Right lobe of liver (tissue), 6 donors: ENCODE data around the gene FEN1. TPM values are rescaled to one million over a fixed set of nuclear protein-coding genes. Genes with fewer than 3 reads are reported as not detected.

Experiments
- ATAC-seq, 4 donors: fragments of 200-7000 bp; cut with Tn5 transposase; one replicate each; pipeline ENCODE4 v1.9.1; 2020; ENCODE audit warnings: mild to moderate bottlenecking in 4 of 4, moderate library complexity in 4 of 4
- DNase-seq, 3 donors: peaks; one replicate each; pipeline ENCODE4 v3.0.0-alpha.2; 2020
- H3K27ac ChIP-seq, 3 donors: fragments of 200-600 bp; one replicate each; pipeline ENCODE4 v1.8.0; 2022
- H3K27me3 ChIP-seq, 2 donors: fragments of 200-600 bp; one replicate each; pipeline ENCODE4 v1.8.0; 2022
- H3K36me3 ChIP-seq, 4 donors: fragments of 200-600 bp; sonication (generic) in 1 of 4; one replicate each; pipeline versions ENCODE4 v1.5.1 to v1.8.0; 2017 to 2022; ENCODE audit warnings: control low read depth in 1 of 4
- H3K4me1 ChIP-seq, 4 donors: fragments of 200-600 bp; sonication (generic) in 1 of 4; one replicate each; pipeline versions ENCODE4 v1.5.1 to v1.8.0; 2017 to 2022; ENCODE audit warnings: control low read depth in 1 of 4
- H3K4me3 ChIP-seq, 3 donors: fragments of 200-600 bp; one replicate each; pipeline ENCODE4 v1.8.0; 2022
- H3K9me3 ChIP-seq, 4 donors: fragments of 200-600 bp; sonication (generic) in 1 of 4; one replicate each; pipeline versions ENCODE4 v1.5.1 to v1.8.0; 2017 to 2022; ENCODE audit warnings: control low read depth in 1 of 4
- POLR2A ChIP-seq: fragments of 450-650 bp; IDR thresholded peaks from one replicate; pipeline ENCODE4 v1.6.1; 2017; ENCODE audit warnings: antibody characterized with exemption, mild to moderate bottlenecking
- WGBS: methylation state at CpG from one replicate; pipeline ENCODE4 v1.1.6; 2018; ENCODE audit warnings: low coverage, low lambda C conversion rate; ENCODE audit not compliant: insufficient coverage; ENCODE audit errors: missing lambda C conversion rate; 5-methylcytosine and 5-hydroxymethylcytosine counted together
- intact Hi-C, 2 donors: fragments of 100-400 bp; cut with DNase I; formaldehyde crosslinking; loops; one replicate each; pipeline versions ENCODE4 v1.11.2 to v1.14.1; 2022
- microRNA counts: library from miRNA; unstranded; fragments of <30 nt; microRNA quantifications from one replicate; lab custom pipeline; 2016
- total RNA-seq, 6 experiments: library from RNA; depleted of rRNA in 2 of 6; stranded (reverse); fragments of >200 nt in 2 of 6; fragmentation: NEBNext Ultra II Directional in 3 of 6; extraction: Animal tissue kit (Norgen Biotek cat#: 25700) in 3 of 6; gene quantifications; one replicate each; pipeline versions ENCODE4 v1.1.0 to v1.2.4, GENCODE V29; 2016 to 2023
- TF ChIP-seq, protein P1 (sequence below), 4 donors: fragments of 200-600 bp in 3 of 4; fragments of 450-650 bp in 1 of 4; IDR thresholded peaks; one replicate each; pipeline versions ENCODE4 v1.5.1 to v1.8.0; 2016 to 2022; ENCODE audit warnings: antibody characterized with exemption in 4 of 4, mild to moderate bottlenecking in 2 of 4
- donor health status: DM: no; HTN: yes; CAD: no.
- donor health status: DM: no; HTN: no; CAD: no.
- donor health status: DM: no; HTN: no; CAD: no.
- donor health status: DM: no; HTN: yes; CAD: no.
- donor health status: DM: no; HTN: yes; CAD: no.

Gene FEN1
- total RNA-seq, 6 experiments from 2014 or later = 4.0 to 13.3 (median 5.4) TPM

DNA sequence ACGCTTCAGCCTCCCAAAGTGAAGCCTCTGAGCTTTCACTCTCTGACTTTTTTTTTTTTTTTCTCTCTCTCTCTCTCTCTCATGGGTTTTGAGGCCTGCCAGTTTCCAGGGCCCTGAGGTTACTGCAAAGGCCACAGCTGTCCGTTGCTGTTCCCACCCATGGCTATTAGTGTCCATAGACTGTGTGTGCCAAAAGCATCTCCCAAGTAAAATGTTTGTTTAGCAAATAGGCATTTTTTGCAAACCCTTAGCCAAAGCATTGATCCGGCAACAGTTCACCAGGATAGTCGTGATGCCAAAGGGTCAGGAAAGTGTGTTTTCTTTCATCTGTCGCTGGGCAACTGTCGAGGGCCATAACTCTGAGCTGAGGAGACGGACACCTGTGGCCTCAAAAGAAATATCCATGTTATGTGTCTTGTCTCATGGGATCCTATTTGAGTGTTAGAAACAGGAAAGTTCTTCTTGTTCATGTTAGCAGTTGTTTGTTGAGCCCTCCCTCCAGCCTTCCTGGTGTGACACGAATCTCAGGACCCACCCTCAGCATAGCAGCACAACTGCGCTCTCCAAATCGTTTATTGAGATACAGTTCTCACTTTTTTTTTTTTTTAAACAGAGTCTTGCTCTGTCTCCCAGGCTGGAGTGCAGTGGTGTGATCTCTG, 53.8 kb downstream of the FEN1 start:
- no peaks in the 10 kb centered on the region for H3K27me3 ChIP-seq
- intact Hi-C loops = no loop called here
- DNase-seq (no peak), ATAC-seq (peak; percentile 68 to 90 (median 82))
- 60% methylated on average over 10 of the region's 10 CpGs for WGBS
- H3K27ac ChIP-seq = no peak overlapping the region
- H3K4me3 ChIP-seq = no peak overlapping the region
- H3K9me3 ChIP-seq = no peaks in the 10 kb centered on the region
- no peak for TF ChIP-seq POLR2A
- TF ChIP-seq, protein P1, sequence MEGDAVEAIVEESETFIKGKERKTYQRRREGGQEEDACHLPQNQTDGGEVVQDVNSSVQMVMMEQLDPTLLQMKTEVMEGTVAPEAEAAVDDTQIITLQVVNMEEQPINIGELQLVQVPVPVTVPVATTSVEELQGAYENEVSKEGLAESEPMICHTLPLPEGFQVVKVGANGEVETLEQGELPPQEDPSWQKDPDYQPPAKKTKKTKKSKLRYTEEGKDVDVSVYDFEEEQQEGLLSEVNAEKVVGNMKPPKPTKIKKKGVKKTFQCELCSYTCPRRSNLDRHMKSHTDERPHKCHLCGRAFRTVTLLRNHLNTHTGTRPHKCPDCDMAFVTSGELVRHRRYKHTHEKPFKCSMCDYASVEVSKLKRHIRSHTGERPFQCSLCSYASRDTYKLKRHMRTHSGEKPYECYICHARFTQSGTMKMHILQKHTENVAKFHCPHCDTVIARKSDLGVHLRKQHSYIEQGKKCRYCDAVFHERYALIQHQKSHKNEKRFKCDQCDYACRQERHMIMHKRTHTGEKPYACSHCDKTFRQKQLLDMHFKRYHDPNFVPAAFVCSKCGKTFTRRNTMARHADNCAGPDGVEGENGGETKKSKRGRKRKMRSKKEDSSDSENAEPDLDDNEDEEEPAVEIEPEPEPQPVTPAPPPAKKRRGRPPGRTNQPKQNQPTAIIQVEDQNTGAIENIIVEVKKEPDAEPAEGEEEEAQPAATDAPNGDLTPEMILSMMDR (IDR thresholded peaks at IDR 0.05) = no peak
- peaks cover 0 to 13% (median 0%) of the 10 kb centered on the region in 4 donors for H3K4me1 ChIP-seq
- H3K36me3 ChIP-seq = peaks cover 0 to 21% (median 7%) of the 10 kb centered on the region in 4 donors

MicroRNAs within 50 kb of the gene (microRNA counts, 767-probe panel; counts per million panel counts)
- microRNA hsa-miR-1908 (lab: Ali Mortazavi, UCI) = 237 counts per million
- microRNA hsa-miR-611 (lab: Ali Mortazavi, UCI) = 237 counts per million

Other genes with a start within 250 kb of the FEN1 start
- 10 to 100 TPM; 13.1 to 70.8 (median 31.6) TPM for gene SYT7, start 211.8 kb upstream of the FEN1 start, total RNA-seq
- gene DAGLA, start 112.5 kb upstream of the FEN1 start, total RNA-seq = 1 to 10 TPM in 2 of 6 experiments, under 1 TPM in 4; 0.33 to 5.5 (median 0.79) TPM
- gene MYRF, start 40.3 kb upstream of the FEN1 start, total RNA-seq = 10 to 100 TPM in 5 of 6 experiments, 1 to 10 TPM in 1; 7.6 to 16.4 (median 11.6) TPM
- gene TMEM258, start 312 bp upstream of the FEN1 start, total RNA-seq = 10 to 100 TPM; 31.6 to 74.5 (median 55.3) TPM
- gene FADS1, start 24.1 kb downstream of the FEN1 start, total RNA-seq = 10 to 100 TPM; 18.3 to 87.6 (median 34.8) TPM
- gene FADS2, start 35.4 kb downstream of the FEN1 start, total RNA-seq = 100 to 1,000 TPM in 4 of 6 experiments, 1 to 10 TPM in 2; 4.2 to 166 (median 110) TPM
- gene FADS3, start 98.6 kb downstream of the FEN1 start, total RNA-seq = 10 to 100 TPM; 13.0 to 69.8 (median 22.7) TPM
- 1 to 10 TPM; 3.2 to 9.1 (median 4.2) TPM for gene RAB3IL1, start 124.7 kb downstream of the FEN1 start, total RNA-seq
- 1 to 10 TPM in 3 of 6 experiments, under 1 TPM in 3; 0.55 to 2.3 (median 0.91) TPM for gene BEST1, start 157.4 kb downstream of the FEN1 start, total RNA-seq
- 1,000 to 10,000 TPM; 1,131 to 2,981 (median 2,140) TPM for gene FTH1, start 174.7 kb downstream of the FEN1 start, total RNA-seq